Colonic mucosa (tissue), 4 donors: ENCODE data around the gene LEKR1. TPM values are rescaled to one million over a fixed set of nuclear protein-coding genes. Genes with fewer than 3 reads are reported as not detected.

Experiments
- DNase-seq: peaks from one replicate; pipeline ENCODE4 v3.0.0-alpha.2; 2020
- H3K27ac ChIP-seq: fragments of 200-600 bp; one replicate; pipeline ENCODE4 v1.8.0; 2021
- H3K27me3 ChIP-seq: fragments of 200-600 bp; one replicate; pipeline ENCODE4 v1.8.0; 2021
- H3K36me3 ChIP-seq: fragments of 200-600 bp; one replicate; pipeline ENCODE4 v1.8.0; 2021
- H3K4me1 ChIP-seq: fragments of 200-600 bp; one replicate; pipeline ENCODE4 v1.8.0; 2021; ENCODE audit warnings: mild to moderate bottlenecking
- H3K4me3 ChIP-seq: fragments of 200-600 bp; one replicate; pipeline ENCODE4 v1.8.0; 2021
- H3K9ac ChIP-seq, 2 donors: one replicate each; pipeline ENCODE4 v1.7.0; 2013; ENCODE audit warnings: control low read depth in 2 of 2, low read depth in 2 of 2, low read length in 2 of 2
- H3K9me3 ChIP-seq: fragments of 200-600 bp; one replicate; pipeline ENCODE4 v1.8.0; 2021
- CTCF ChIP-seq: fragments of 200-600 bp; IDR thresholded peaks from one replicate; pipeline ENCODE4 v1.8.0; 2022; ENCODE audit warnings: antibody characterized with exemption, mild to moderate bottlenecking
- intact Hi-C: fragments of 100-400 bp; cut with DNase I; formaldehyde crosslinking; loops from one replicate; pipeline ENCODE4 v1.14.1; 2022
- total RNA-seq, 2 donors: library from RNA; stranded (reverse); fragmentation: NEBNext Ultra II Directional in 1 of 2; extraction: Animal tissue kit (Norgen Biotek cat#: 25700) in 1 of 2; gene quantifications; one replicate each; pipeline ENCODE4 v1.2.1, GENCODE V29; 2021
- donor health status: healthy.
- donor health status: DM: no; HTN: no; CAD: no.
- donor health status: DM: no; HTN: no; CAD: no.

Gene LEKR1
- total RNA-seq, 2 donors from 2014 or later, result 1.6 to 2.0 TPM

GRCh38 chr3:156974931-156975330 is 148.8 kb downstream of the LEKR1 start:
- no peaks in the 10 kb centered on the region for H3K4me1 ChIP-seq
- TF ChIP-seq CTCF, result no peak
- H3K9me3 ChIP-seq, result no peaks in the 10 kb centered on the region
- H3K27me3 ChIP-seq, result no peaks in the 10 kb centered on the region
- H3K27ac ChIP-seq, result no peak overlapping the region
- no peak overlapping the region for H3K4me3 ChIP-seq
- H3K9ac ChIP-seq, result no peak overlapping the region
- DNase-seq, result no peak
- H3K36me3 ChIP-seq, result no peaks in the 10 kb centered on the region
- intact Hi-C loops, result no loop called here

- no peak overlapping the region for H3K27ac ChIP-seq
- no peaks in the 10 kb centered on the region for H3K27me3 ChIP-seq
- no peaks in the 10 kb centered on the region for H3K9me3 ChIP-seq
- H3K9ac ChIP-seq, result no peak overlapping the region
- TF ChIP-seq CTCF, result no peak
- H3K4me3 ChIP-seq, result no peak overlapping the region
- no peaks in the 10 kb centered on the region for H3K4me1 ChIP-seq
- no peaks in the 10 kb centered on the region for H3K36me3 ChIP-seq
- intact Hi-C loops, result no loop called here
- no peak for DNase-seq
These were observed 149.6 kb downstream of the LEKR1 start for GRCh38 chr3:156975721-156976120.

GRCh38 chr3:156976933-156977332 is 150.8 kb downstream of the LEKR1 start:
- no peak overlapping the region for H3K27ac ChIP-seq
- TF ChIP-seq CTCF, result no peak

GRCh38 chr3:156978481-156978961 is 152.4 kb downstream of the LEKR1 start:
- no peaks in the 10 kb centered on the region for H3K27me3 ChIP-seq
- H3K9me3 ChIP-seq, result no peaks in the 10 kb centered on the region
- no peak for DNase-seq
- no peaks in the 10 kb centered on the region for H3K36me3 ChIP-seq
- H3K4me1 ChIP-seq, result no peaks in the 10 kb centered on the region
- no peak for TF ChIP-seq CTCF
- H3K4me3 ChIP-seq, result no peak overlapping the region
- H3K9ac ChIP-seq, result no peak overlapping the region
- intact Hi-C loops, result no loop called here
- no peak overlapping the region for H3K27ac ChIP-seq

More at GRCh38 chr3:156976933-156977332, 150.8 kb downstream of the LEKR1 start:
- Histone ChIP-seq H3K27me3 (no peaks in the 10 kb centered on the region), H3K4me1 (no peaks in the 10 kb centered on the region), H3K9ac (no peak overlapping the region), H3K9me3 (no peaks in the 10 kb centered on the region), H3K36me3 (no peaks in the 10 kb centered on the region), H3K4me3 (no peak overlapping the region)
- no peak for DNase-seq
- intact Hi-C loops, result no loop called here

GRCh38 chr3:156981005-156981404 is 154.9 kb downstream of the LEKR1 start:
- Histone ChIP-seq H3K9ac (no peak overlapping the region), H3K4me3 (no peak overlapping the region), H3K36me3 (no peaks in the 10 kb centered on the region), H3K27ac (no peak overlapping the region), H3K4me1 (no peaks in the 10 kb centered on the region), H3K9me3 (no peaks in the 10 kb centered on the region), H3K27me3 (no peaks in the 10 kb centered on the region)
- intact Hi-C loops, result no loop called here
- no peak for TF ChIP-seq CTCF
- no peak for DNase-seq
